Gastroesophageal sphincter (tissue), 3 donors: ENCODE measurements around the gene NUP93.

Experiments used
- CTCF ChIP-seq, 4 experiments: fragments of 200-600 bp in 2 of 4; fragments of 450-650 bp in 2 of 4; sonication (generic) in 1 of 4; IDR thresholded peaks; one replicate each; pipeline ENCODE4 v1.5.1; 2017 to 2019; ENCODE audit warnings: antibody characterized with exemption in 4 of 4, mild to moderate bottlenecking in 2 of 4, moderate library complexity in 2 of 4
- POLR2A ChIP-seq, 2 donors: fragments of 450-650 bp; IDR thresholded peaks; one replicate each; pipeline ENCODE4 v1.6.1; 2017; ENCODE audit warnings: antibody characterized with exemption in 2 of 2, mild to moderate bottlenecking in 2 of 2, moderate library complexity in 1 of 2

- no peak for TF ChIP-seq CTCF (IDR thresholded peaks at IDR 0.05)
- TF ChIP-seq POLR2A (IDR thresholded peaks at IDR 0.05), result no peak
These were observed 146.1 kb downstream of the NUP93 start for GRCh38 chr16:56876048-56876447.
